ENCODE measurements around the gene NTSR1.

GRCh38 chr20:62780696-62781095 lies 72.1 kb downstream of the NTSR1 start:
- TF ChIP-seq EZH2 (IDR thresholded peaks at IDR 0.05; ENCODE audit: insufficient read depth, poor library complexity, severe bottlenecking) = no peak
- TF ChIP-seq EZH2phosphoT487 (IDR thresholded peaks at IDR 0.05; ENCODE audit: insufficient read depth, low read depth) = no peak
